ENCODE measurements around the gene RPL27A.
A peak's percentile ranks its signal among the peaks of the same experiment; 100 is the strongest.

RPL27A gene

GRCh38 chr11:8676458-8676857, 6.1 kb upstream of the RPL27A start:
- DNase-seq: no peak

- DNase-seq: no peak
These were observed 3.6 kb upstream of the RPL27A start for GRCh38 chr11:8679006-8679405.

GRCh38 chr11:8681837-8682302, 722 bp upstream of the RPL27A start:
- peak; percentile 35 for DNase-seq

GRCh38 chr11:8683115-8683807, 669 bp downstream of the RPL27A start:
- peak; percentile 48 for DNase-seq

GRCh38 chr11:8684600-8685290, 2.2 kb downstream of the RPL27A start:
- DNase-seq: no peak

GRCh38 chr11:8685306-8685705, 2.7 kb downstream of the RPL27A start:
- no peak for DNase-seq

- no peak for DNase-seq
These were observed 3.2 kb downstream of the RPL27A start for GRCh38 chr11:8685820-8686219.

GRCh38 chr11:8686325-8686724, 3.7 kb downstream of the RPL27A start:
- DNase-seq: no peak

GRCh38 chr11:8688414-8689362, 6.1 kb downstream of the RPL27A start:
- DNase-seq: peak; percentile 86

- DNase-seq: no peak
These were observed 7.2 kb downstream of the RPL27A start for GRCh38 chr11:8689726-8690255.

GRCh38 chr11:8690374-8691342, 8.1 kb downstream of the RPL27A start:
- DNase-seq: no peak

- no peak for DNase-seq
These were observed 9.0 kb downstream of the RPL27A start for GRCh38 chr11:8691601-8692000.

- DNase-seq: no peak
These were observed 9.8 kb downstream of the RPL27A start for GRCh38 chr11:8692417-8692816.

- no peak for DNase-seq
These were observed 10.5 kb downstream of the RPL27A start for GRCh38 chr11:8693010-8693551.

GRCh38 chr11:8693555-8693954, 11.0 kb downstream of the RPL27A start:
- no peak for DNase-seq

GRCh38 chr11:8694137-8694536, 11.5 kb downstream of the RPL27A start:
- DNase-seq: no peak

- DNase-seq: no peak
These were observed 14.5 kb downstream of the RPL27A start for GRCh38 chr11:8697054-8697453.

- DNase-seq: no peak
These were observed 15.8 kb downstream of the RPL27A start for GRCh38 chr11:8698379-8698851.

- no peak for DNase-seq
These were observed 16.4 kb downstream of the RPL27A start for GRCh38 chr11:8698917-8699441.

- DNase-seq: no peak
These were observed 17.3 kb downstream of the RPL27A start for GRCh38 chr11:8699903-8700302.

Data from stimulated activated naive CD4-positive, alpha-beta T cell treated with Interleukin-2 at 50 U/mL for 16 hours (primary cell).